ENCODE results near the gene DNAJB12. TPM values are rescaled to one million over a fixed set of nuclear protein-coding genes. Genes with fewer than 3 reads are reported as not detected.

DNAJB12 gene
- total RNA-seq, 1 donor = 52.5 TPM

- DNase-seq (ENCODE audit: insufficient read length, low spot score, missing footprints) = no peak
- TF ChIP-seq CTCF (IDR thresholded peaks at IDR 0.05; ENCODE audit: extremely low read depth, low read depth, low read length) = no peak
Measured at GRCh38 chr10:72342911-72343310, 11.8 kb downstream of the DNAJB12 start.

GRCh38 chr10:72340510-72341261 is 14.0 kb downstream of the DNAJB12 start:
- peak; percentile 86 for TF ChIP-seq CTCF (IDR thresholded peaks at IDR 0.05; ENCODE audit: extremely low read depth, low read depth, low read length)
- Histone ChIP-seq H3K4me1 (ENCODE audit: insufficient read depth, low read length) (peaks cover 14% of the 10 kb centered on the region), H2AFZ (ENCODE audit: low read length) (no peak overlapping the region), H3K36me3 (ENCODE audit: insufficient read depth, low read length) (peaks cover 57% of the 10 kb centered on the region), H3K27me3 (ENCODE audit: insufficient read depth, low read length) (no peaks in the 10 kb centered on the region), H3K9me3 (ENCODE audit: low read depth, low read length) (no peaks in the 10 kb centered on the region), H3K4me3 (ENCODE audit: insufficient read depth, low read length) (no peak overlapping the region), H4K20me1 (ENCODE audit: insufficient read depth, low read length) (peaks cover 7% of the 10 kb centered on the region), H3K4me2 (ENCODE audit: insufficient read depth, low read length) (no peak overlapping the region), H3K79me2 (ENCODE audit: insufficient read depth, low read length) (peaks cover 4% of the 10 kb centered on the region), H3K27ac (ENCODE audit: low read depth, low read length) (no peak overlapping the region)
- DNase-seq (ENCODE audit: insufficient read length, low spot score, missing footprints) = peak; percentile 92

More at GRCh38 chr10:72342911-72343310, 11.8 kb downstream of the DNAJB12 start:
- peaks cover 15% of the 10 kb centered on the region for H3K79me2 ChIP-seq (ENCODE audit: insufficient read depth, low read length)
- H3K9me3 ChIP-seq (ENCODE audit: low read depth, low read length) = no peaks in the 10 kb centered on the region
- peaks cover 36% of the 10 kb centered on the region for H3K36me3 ChIP-seq (ENCODE audit: insufficient read depth, low read length)
- peaks cover 4% of the 10 kb centered on the region for H4K20me1 ChIP-seq (ENCODE audit: insufficient read depth, low read length)
- H2AFZ ChIP-seq (ENCODE audit: low read length) = no peak overlapping the region
- no peak overlapping the region for H3K4me3 ChIP-seq (ENCODE audit: insufficient read depth, low read length)
- H3K27me3 ChIP-seq (ENCODE audit: insufficient read depth, low read length) = no peaks in the 10 kb centered on the region
- H3K4me1 ChIP-seq (ENCODE audit: insufficient read depth, low read length) = no peaks in the 10 kb centered on the region
- H3K27ac ChIP-seq (ENCODE audit: low read depth, low read length) = no peak overlapping the region
- no peak overlapping the region for H3K4me2 ChIP-seq (ENCODE audit: insufficient read depth, low read length)

- DNase-seq (ENCODE audit: insufficient read length, low spot score, missing footprints) = peak; percentile 10
- Histone ChIP-seq H3K27ac (ENCODE audit: low read depth, low read length) (no peak overlapping the region), H3K79me2 (ENCODE audit: insufficient read depth, low read length) (no peaks in the 10 kb centered on the region), H3K27me3 (ENCODE audit: insufficient read depth, low read length) (no peaks in the 10 kb centered on the region), H3K9me3 (ENCODE audit: low read depth, low read length) (no peaks in the 10 kb centered on the region), H3K4me1 (ENCODE audit: insufficient read depth, low read length) (peaks cover 30% of the 10 kb centered on the region), H4K20me1 (ENCODE audit: insufficient read depth, low read length) (peaks cover 3% of the 10 kb centered on the region), H3K4me3 (ENCODE audit: insufficient read depth, low read length) (no peak overlapping the region), H3K36me3 (ENCODE audit: insufficient read depth, low read length) (peaks cover 51% of the 10 kb centered on the region), H2AFZ (ENCODE audit: low read length) (no peak overlapping the region), H3K4me2 (ENCODE audit: insufficient read depth, low read length) (no peak overlapping the region)
- no peak for TF ChIP-seq CTCF (IDR thresholded peaks at IDR 0.05; ENCODE audit: extremely low read depth, low read depth, low read length)
Measured at GRCh38 chr10:72338180-72338579, 16.5 kb downstream of the DNAJB12 start.

- no peaks in the 10 kb centered on the region for H3K79me2 ChIP-seq (ENCODE audit: insufficient read depth, low read length)
- H3K4me2 ChIP-seq (ENCODE audit: insufficient read depth, low read length) = no peak overlapping the region
- peaks cover 51% of the 10 kb centered on the region for H3K36me3 ChIP-seq (ENCODE audit: insufficient read depth, low read length)
- no peaks in the 10 kb centered on the region for H3K27me3 ChIP-seq (ENCODE audit: insufficient read depth, low read length)
- no peak for TF ChIP-seq CTCF (IDR thresholded peaks at IDR 0.05; ENCODE audit: extremely low read depth, low read depth, low read length)
- H4K20me1 ChIP-seq (ENCODE audit: insufficient read depth, low read length) = peaks cover 3% of the 10 kb centered on the region
- no peak overlapping the region for H3K27ac ChIP-seq (ENCODE audit: low read depth, low read length)
- peaks cover 30% of the 10 kb centered on the region for H3K4me1 ChIP-seq (ENCODE audit: insufficient read depth, low read length)
- no peak overlapping the region for H3K4me3 ChIP-seq (ENCODE audit: insufficient read depth, low read length)
- H2AFZ ChIP-seq (ENCODE audit: low read length) = no peak overlapping the region
- no peaks in the 10 kb centered on the region for H3K9me3 ChIP-seq (ENCODE audit: low read depth, low read length)
- DNase-seq (ENCODE audit: insufficient read length, low spot score, missing footprints) = no peak
Measured at GRCh38 chr10:72337722-72338121, 17.0 kb downstream of the DNAJB12 start.

All from osteoblast (primary cell).